Ectodermal cell (in vitro differentiated cells): ENCODE data around the gene MMP24OS.
"Not testable (repeated sequence)": the region's sequence is repeated elsewhere in the genome, so short reads cannot be mapped to it uniquely, and the experiment has no call there.

ENCODE experiments used
- H3K27ac ChIP-seq: 2 replicates; pipeline ENCODE4 v1.7.0; 2013; ENCODE audit warnings: mild to moderate bottlenecking, low read depth, low read length; ENCODE audit not compliant: insufficient read depth, poor library complexity, severe bottlenecking
- H3K27me3 ChIP-seq: 2 replicates; pipeline ENCODE4 v1.7.0; 2013; ENCODE audit warnings: mild to moderate bottlenecking, low read length; ENCODE audit not compliant: insufficient read depth, control insufficient read depth, poor library complexity, severe bottlenecking
- H3K36me3 ChIP-seq: one replicate; pipeline ENCODE4 v1.7.0; 2013; ENCODE audit warnings: low read length; ENCODE audit not compliant: control insufficient read depth, insufficient read depth
- H3K4me1 ChIP-seq: one replicate; pipeline ENCODE4 v1.7.0; 2013; ENCODE audit warnings: low read length; ENCODE audit not compliant: control insufficient read depth, insufficient read depth
- H3K4me3 ChIP-seq: 2 replicates; pipeline ENCODE4 v1.7.0; 2013; ENCODE audit warnings: low read depth, low read length, control low read depth; ENCODE audit not compliant: insufficient read depth
- H3K9me3 ChIP-seq: 2 replicates; pipeline ENCODE4 v1.7.0; 2013; ENCODE audit warnings: mild to moderate bottlenecking, low read length, moderate library complexity; ENCODE audit not compliant: control insufficient read depth
- WGBS, 2 experiments: methylation state at CpG; one replicate each; pipeline ENCODE4 v1.1.7; 2013; ENCODE audit warnings: missing lambda C conversion rate in 2 of 2; 5-methylcytosine and 5-hydroxymethylcytosine counted together

MMP24OS gene

GRCh38 chr20:35263532-35264341 lies 14.2 kb downstream of the MMP24OS start:
- Histone ChIP-seq H3K27ac (peak overlapping the region; percentile 96), H3K4me3 (no peak overlapping the region), H3K27me3 (no peaks in the 10 kb centered on the region), H3K4me1 (peaks cover 28% of the 10 kb centered on the region), H3K36me3 (no peaks in the 10 kb centered on the region), H3K9me3 (no peaks in the 10 kb centered on the region)
- 78 to 80% methylated on average over 17 of the region's 17 CpGs for WGBS, 2 experiments

GRCh38 chr20:35262731-35263531 lies 15.0 kb downstream of the MMP24OS start:
- H3K9me3 ChIP-seq, H3K4me3 ChIP-seq, H3K27me3 ChIP-seq, H3K36me3 ChIP-seq: not testable (repeated sequence)
- Histone ChIP-seq H3K27ac (peak overlapping the region; percentile 96), H3K4me1 (peaks cover 28% of the 10 kb centered on the region)
- WGBS, 2 experiments, result 8 to 10% methylated on average over 5 of the region's 8 CpGs

GRCh38 chr20:35262321-35262720 lies 15.6 kb downstream of the MMP24OS start:
- not testable (repeated sequence) for H3K36me3 ChIP-seq, H3K9me3 ChIP-seq, H3K4me3 ChIP-seq, H3K27me3 ChIP-seq
- peak overlapping the region; percentile 71 for H3K27ac ChIP-seq
- peaks cover 28% of the 10 kb centered on the region for H3K4me1 ChIP-seq
- WGBS, 2 experiments, result 3 to 4% methylated on average over 6 to 7 of the region's 10 CpGs

GRCh38 chr20:35260426-35260825 lies 17.5 kb downstream of the MMP24OS start:
- peaks cover 28% of the 10 kb centered on the region for H3K4me1 ChIP-seq
- no peaks in the 10 kb centered on the region for H3K36me3 ChIP-seq
- WGBS, 2 experiments, result 72 to 74% methylated on average over 6 of the region's 6 CpGs
- no peaks in the 10 kb centered on the region for H3K27me3 ChIP-seq
- H3K4me3 ChIP-seq, result no peak overlapping the region
- peak overlapping the region; percentile 2 for H3K27ac ChIP-seq
- no peaks in the 10 kb centered on the region for H3K9me3 ChIP-seq

GRCh38 chr20:35257175-35257909 lies 20.6 kb downstream of the MMP24OS start:
- Histone ChIP-seq H3K27me3 (no peaks in the 10 kb centered on the region), H3K4me1 (peaks cover 15% of the 10 kb centered on the region), H3K36me3 (no peaks in the 10 kb centered on the region), H3K27ac (no peak overlapping the region), H3K9me3 (no peaks in the 10 kb centered on the region), H3K4me3 (no peak overlapping the region)
- WGBS, 2 experiments, result 91 to 92% methylated on average over 8 of the region's 8 CpGs

- Histone ChIP-seq H3K27ac (no peak overlapping the region), H3K4me3 (no peak overlapping the region), H3K9me3 (no peaks in the 10 kb centered on the region), H3K4me1 (no peaks in the 10 kb centered on the region), H3K36me3 (no peaks in the 10 kb centered on the region), H3K27me3 (no peaks in the 10 kb centered on the region)
- 95 to 97% methylated on average over 12 of the region's 12 CpGs for WGBS, 2 experiments
These were observed 23.4 kb downstream of the MMP24OS start for GRCh38 chr20:35254448-35254999.

- Histone ChIP-seq H3K4me3 (no peak overlapping the region), H3K27me3 (no peaks in the 10 kb centered on the region), H3K36me3 (no peaks in the 10 kb centered on the region), H3K9me3 (no peaks in the 10 kb centered on the region), H3K4me1 (no peaks in the 10 kb centered on the region), H3K27ac (no peak overlapping the region)
- whole genome bisulfite sequencing, 2 experiments, result 78 to 81% methylated on average over 3 of the region's 3 CpGs
These were observed 24.9 kb downstream of the MMP24OS start for GRCh38 chr20:35253010-35253409.

GRCh38 chr20:35252598-35252997 lies 25.3 kb downstream of the MMP24OS start:
- WGBS, 2 experiments, result 89 to 92% methylated on average over 2 of the region's 2 CpGs
- not testable (repeated sequence) for H3K27me3 ChIP-seq, H3K27ac ChIP-seq, H3K36me3 ChIP-seq, H3K9me3 ChIP-seq, H3K4me1 ChIP-seq, H3K4me3 ChIP-seq

GRCh38 chr20:35252037-35252461 lies 25.9 kb downstream of the MMP24OS start:
- H3K36me3 ChIP-seq, result no peaks in the 10 kb centered on the region

GRCh38 chr20:35251613-35251940 lies 26.3 kb downstream of the MMP24OS start:
- no peaks in the 10 kb centered on the region for H3K4me1 ChIP-seq
- WGBS, 2 experiments, result 93 to 96% methylated on average over 2 of the region's 2 CpGs
- no peak overlapping the region for H3K4me3 ChIP-seq
- no peaks in the 10 kb centered on the region for H3K36me3 ChIP-seq
- H3K27ac ChIP-seq, result no peak overlapping the region
- H3K9me3 ChIP-seq, result no peaks in the 10 kb centered on the region
- H3K27me3 ChIP-seq, result no peaks in the 10 kb centered on the region

More at GRCh38 chr20:35252037-35252461, 25.9 kb downstream of the MMP24OS start:
- Histone ChIP-seq H3K4me3 (no peak overlapping the region), H3K4me1 (no peaks in the 10 kb centered on the region), H3K27me3 (no peaks in the 10 kb centered on the region), H3K27ac (no peak overlapping the region), H3K9me3 (no peaks in the 10 kb centered on the region)
- 57 to 59% methylated on average over 2 of the region's 2 CpGs for WGBS, 2 experiments
